DMS114 treated with DMSO at 0.1 percent for 48 hours (cell line): ENCODE measurements around the gene DENR.
"Not testable (repeated sequence)": the region's sequence is repeated elsewhere in the genome, so short reads cannot be mapped to it uniquely, and the experiment has no call there.

Experiments
- DNase-seq: peaks from one replicate; lab custom pipeline; 2025; ENCODE audit not compliant: unreplicated experiment; lab: John Stamatoyannopoulos, UW

Gene DENR, protein sequence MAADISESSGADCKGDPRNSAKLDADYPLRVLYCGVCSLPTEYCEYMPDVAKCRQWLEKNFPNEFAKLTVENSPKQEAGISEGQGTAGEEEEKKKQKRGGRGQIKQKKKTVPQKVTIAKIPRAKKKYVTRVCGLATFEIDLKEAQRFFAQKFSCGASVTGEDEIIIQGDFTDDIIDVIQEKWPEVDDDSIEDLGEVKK

DNA sequence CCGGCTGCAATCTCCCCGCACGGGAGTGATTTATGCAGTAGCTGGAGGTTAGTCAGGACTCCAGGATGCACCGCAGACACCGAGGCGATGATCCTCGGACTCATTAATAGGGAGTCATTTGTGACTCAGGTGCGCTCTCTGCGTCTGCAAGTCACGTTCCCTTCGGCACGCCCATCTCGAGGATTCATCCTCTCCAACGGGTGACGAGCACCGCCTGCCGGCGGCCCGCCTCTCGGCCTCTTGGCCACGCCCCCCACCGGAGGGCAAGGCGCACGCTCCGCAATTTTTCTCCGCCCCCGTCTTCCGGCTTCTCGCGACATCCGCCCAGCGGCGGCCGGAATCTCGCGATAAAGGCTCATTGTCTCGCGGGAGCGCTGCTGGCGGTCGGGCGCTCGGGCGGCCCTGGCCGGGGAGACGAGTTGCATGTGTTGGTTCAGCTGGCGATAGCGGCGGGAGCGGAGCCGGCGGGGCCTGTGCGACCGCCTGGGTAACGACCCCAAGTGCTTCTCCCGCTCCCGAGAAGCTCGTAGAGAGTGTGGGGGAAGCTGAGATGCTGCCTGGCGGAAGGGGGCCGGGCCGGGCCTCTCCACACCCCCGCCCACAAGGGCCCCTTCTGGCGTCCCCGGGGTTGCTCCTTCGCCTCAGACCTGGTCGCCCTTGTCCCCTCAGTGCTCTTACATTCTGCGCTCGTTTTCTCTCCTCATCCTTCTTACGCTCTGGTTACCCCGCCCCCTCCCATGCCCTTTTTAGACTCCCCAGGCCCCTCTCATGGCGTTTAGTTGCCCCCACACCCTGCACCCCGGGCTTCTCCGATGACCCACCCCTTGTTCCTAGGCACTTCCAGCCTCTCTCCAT lies at the start of gene DENR:
TSS of gene DENR (plus strand) at position 361 of the 855 bp plus-strand sequence. CDS start 878 bp downstream, outside the sequence.
- peak; percentile 93 for DNase-seq

DNA sequence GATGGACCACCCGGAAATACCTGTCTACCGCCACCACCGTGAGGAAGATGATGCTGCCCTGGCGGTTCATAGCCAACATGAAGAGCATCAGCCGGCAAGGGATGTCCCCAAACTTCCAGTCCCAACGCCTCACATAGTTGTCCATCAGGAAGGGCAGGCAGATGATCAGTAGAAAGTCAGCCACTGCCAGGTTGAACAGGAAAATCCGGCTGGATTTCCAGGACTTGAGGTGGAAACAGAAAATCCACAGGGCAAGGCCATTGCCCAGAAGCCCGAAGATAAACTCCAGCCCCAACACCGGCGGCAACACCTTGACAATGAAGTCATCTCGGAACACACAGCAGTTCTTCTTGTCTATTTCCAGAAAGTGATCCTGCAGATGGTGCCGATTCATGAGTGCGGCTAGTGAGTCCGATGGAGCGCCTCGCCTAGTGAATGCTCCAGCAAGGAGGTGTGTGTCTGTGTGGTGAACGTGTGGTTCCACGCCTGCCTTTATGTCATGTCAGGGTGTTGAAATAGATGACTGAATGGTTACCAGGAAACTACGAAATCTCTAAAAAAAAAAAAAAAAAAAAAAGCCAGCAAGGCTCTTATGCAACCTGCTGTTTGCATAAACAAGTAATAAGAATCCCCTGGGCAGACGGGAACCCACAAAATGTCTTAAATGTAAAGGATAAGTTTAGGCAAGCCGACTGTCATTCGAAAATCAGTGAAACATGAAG lies 49.6 kb upstream of the DENR start, which contains the start of gene HCAR2:
TSS of gene HCAR2 (minus strand) at position 468 of the 722 bp plus-strand sequence. CDS start at position 394, 74 bp downstream.
- DNase-seq = not testable (repeated sequence)

DNA sequence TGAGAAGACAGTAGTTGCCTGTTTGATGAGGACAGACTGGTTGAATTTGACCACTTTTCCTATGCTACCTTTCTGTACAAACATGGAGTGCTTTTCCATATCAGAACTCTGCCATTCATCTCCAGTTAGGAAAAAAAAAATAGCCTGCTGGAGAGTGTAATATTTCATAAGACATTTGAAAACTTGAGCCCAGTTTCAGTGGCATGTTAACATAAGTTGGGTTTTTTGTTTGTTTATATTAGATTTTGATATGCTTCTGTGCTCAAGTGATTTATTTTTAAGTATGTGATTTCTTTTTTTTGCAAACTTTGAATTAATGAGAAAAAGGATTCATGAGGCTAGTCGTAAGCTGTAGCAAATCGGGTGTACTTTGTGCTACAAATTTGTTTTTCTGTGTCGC lies 48.8 kb upstream of the DENR start:
- DNase-seq = not testable (repeated sequence)

GRCh38 chr12:122709287-122709686 lies 43.3 kb upstream of the DENR start:
- DNase-seq = not testable (repeated sequence)

GRCh38 chr12:122710341-122710740 lies 42.3 kb upstream of the DENR start:
- not testable (repeated sequence) for DNase-seq

DNA sequence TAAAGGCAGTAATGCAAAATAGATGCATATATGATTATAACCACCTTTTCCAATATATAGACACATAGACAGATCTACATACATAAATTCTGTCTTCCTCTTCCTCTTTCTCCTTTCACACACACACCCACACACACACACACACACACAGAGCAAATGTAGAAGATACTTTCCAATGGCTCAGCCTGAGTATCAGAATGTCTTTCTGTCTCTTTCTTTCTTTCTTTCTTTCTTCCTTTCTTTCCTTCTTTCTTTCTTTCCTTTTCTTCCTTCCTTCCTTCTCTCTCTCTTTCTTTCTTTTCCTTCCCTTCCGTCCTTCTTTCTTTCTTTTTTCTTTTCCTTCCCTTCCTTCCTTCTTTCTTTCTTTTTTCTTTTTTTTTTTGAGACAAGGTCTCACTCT lies 41.4 kb upstream of the DENR start:
- DNase-seq = not testable (repeated sequence)

GRCh38 chr12:122713491-122714188 lies 39.0 kb upstream of the DENR start:
- DNase-seq = not testable (repeated sequence)

DNA sequence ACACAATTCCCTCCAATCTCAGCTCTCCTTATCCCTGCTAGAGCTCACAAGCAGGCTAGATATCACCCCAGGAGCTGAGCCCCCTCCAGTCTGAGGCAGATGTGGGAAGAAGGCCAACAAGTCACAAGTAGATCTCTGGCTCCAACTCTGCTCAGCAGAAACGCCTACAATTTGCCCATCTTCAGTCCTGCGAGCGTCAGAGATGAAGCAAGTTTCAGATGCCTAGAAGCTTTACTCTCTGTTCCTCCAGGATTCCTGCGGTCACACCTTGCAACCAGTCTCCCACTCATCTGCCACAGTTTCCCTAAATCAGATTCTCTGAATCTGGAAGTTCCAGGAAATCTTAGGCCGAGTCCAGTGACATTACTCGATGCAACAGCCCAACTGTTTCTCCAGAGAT lies 37.4 kb upstream of the DENR start:
- not testable (repeated sequence) for DNase-seq

DNA sequence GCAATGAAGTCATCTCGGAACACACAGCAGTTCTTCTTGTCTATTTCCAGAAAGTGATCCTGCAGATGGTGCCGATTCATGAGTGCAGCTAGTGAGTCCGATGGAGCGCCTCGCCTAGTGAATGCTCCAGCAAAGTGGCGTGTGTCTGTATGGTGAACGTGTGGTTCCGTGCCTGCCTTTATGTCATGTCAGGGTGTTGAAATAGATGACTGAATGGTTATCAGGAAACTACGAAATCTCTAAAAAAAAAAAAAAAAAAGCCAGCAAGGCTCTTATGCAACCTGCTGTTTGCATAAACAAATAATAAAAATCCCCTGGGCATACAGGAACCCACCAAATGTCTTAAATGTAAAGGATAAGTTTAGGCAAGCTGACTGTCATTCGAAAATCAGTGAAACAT lies 36.0 kb upstream of the DENR start, which contains the start of gene HCAR3:
TSS of gene HCAR3 (minus strand) at position 154 of the 400 bp plus-strand sequence. CDS start at position 80, 74 bp downstream.
- not testable (repeated sequence) for DNase-seq

DNA sequence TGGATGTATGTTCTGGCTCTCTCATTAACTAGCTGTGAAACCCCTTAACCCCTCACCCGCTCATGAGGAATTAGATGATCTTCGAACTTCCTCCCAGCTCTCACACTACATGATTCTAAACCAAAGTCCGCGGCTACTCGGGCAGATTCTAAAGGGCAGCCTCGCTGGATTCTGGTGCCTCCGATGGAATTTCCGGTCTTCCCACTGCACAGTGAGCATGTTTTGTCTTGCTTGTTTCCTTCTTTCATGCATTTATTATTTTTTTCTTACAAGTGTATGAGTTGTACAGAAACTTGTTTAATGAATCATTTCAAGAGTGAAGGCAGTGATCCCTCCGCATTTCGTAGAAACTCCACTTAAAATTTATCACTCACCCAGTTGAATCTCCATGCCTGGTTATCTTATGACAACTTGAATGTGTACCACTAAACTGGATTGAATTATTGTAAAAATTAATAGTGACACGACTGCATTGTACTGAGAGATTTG lies 31.5 kb upstream of the DENR start:
- no peak for DNase-seq

GRCh38 chr12:122722387-122722786 lies 30.2 kb upstream of the DENR start:
- no peak for DNase-seq

DNA sequence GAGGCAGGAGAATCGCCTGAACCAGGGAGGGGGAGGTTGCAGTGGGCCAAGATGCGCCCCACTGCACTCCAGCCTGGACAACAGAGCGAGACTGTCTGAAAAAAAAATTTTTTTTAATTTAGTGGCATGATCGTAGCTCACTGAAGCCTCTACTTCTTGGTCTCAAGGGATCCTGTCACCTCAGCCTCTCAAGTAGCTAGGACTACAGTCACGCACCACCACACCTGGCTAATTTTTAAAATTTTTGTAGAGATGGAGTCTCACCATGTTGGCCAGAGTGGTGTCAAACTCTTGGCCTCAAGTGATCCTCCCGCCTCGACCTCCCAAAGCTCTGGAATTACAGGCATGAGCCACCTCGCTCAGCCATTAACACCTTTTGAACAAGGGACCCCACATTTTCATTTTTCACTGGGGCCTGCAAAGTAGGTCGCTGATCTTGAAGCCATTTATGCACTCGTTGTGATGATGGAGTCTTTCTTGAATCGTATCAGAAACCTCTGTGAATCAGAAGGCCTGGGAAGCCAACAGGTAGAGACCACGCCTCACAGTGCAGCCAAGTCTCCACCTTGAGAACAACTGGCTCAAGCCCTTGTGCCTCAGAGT lies 27.9 kb upstream of the DENR start:
- DNase-seq = no peak

- DNase-seq = no peak
Observed at GRCh38 chr12:122725452-122726079, 27.1 kb upstream of the DENR start.

DNA sequence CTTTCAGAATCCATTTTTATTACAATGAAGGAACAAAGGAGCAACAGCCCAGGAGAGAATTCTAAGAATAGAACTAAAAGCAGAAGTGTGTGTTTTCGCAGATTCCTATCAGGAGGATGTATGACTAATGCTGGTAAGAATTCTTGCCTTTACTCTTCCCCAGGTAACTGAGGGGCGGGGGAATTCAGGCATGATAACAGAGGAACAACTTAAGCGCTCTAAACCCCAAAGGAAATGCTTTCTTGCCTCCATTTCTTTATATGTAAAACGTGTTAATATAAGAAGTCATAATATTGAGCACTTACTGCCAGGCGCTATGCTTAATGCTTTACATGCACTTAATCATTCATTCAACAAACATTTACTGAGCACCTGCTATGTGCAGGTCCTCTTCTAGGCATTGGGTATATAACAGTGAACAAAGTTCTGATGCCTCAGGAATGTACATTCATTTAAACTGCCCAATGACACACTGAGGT lies 26.5 kb upstream of the DENR start:
- no peak for DNase-seq

GRCh38 chr12:122729583-122730214 lies 22.9 kb upstream of the DENR start:
- no peak for DNase-seq

DNA sequence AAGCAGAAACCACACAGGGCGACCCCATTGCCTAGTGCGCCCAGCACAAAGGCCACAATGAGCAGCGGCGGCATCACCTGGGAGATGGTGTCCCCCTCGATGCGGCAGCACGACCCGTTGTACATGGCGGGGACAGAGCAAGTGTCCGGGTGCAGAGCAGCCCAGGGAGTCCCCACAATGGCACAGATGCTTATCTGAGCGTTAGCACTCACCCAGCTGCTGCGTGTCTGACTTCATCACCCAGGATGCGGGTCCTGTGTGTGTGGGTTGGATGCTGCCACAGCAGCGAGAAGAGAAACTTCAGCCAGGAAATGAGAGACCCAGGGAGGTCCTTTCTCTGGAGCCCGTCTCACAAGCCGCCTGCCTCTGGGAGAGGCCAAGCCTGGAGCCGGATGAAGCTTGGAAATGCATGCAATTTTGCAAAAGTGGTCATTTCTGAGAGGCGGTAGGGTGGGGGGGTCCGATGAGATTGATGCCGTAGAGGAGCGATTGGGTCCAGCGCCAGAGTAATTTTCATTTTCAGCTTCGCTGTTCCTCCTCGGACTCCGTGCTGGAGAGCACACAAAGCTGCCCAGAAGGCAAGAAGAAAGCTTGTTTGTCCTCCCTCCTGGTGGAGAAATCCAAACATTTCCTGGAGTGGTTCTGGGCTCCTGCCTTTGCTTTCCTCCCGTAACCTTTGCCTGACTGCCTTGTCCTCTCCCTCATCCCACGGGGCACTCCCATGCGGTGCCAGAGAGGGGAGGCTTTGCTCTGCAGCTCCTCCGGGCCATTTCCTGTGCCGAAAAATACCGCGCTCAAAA lies 22.2 kb upstream of the DENR start, which contains the start of gene HCAR1:
TSS of gene HCAR1 (minus strand) at position 630 of the 800 bp plus-strand sequence. CDS start at position 125, 505 bp downstream.
- DNase-seq = no peak

DNA sequence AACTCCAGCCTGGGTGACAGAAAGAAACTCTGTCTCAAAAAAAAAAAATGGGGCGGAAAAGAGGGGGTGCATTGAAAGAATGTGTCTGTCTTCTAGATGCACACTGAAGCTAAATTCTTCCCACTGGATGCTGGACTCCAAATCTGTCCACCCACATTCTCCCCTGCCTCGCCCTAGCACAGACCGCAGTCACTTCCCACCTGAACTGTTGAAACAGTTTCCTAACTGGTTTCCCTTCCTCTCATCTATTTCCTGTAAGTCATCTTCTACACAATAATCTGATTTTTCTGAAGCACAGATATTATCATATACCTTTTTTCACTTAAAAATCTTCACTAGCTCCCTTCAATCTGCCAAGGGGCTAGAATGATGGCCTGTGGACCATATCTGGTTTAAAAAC lies 20.5 kb upstream of the DENR start:
- DNase-seq = no peak

- no peak for DNase-seq
Observed at GRCh38 chr12:122732611-122733010, 20.0 kb upstream of the DENR start.
